Loucy (cell line): ENCODE results near the gene MEIKIN.

Source experiments
- H2AFZ ChIP-seq: fragments of 200-600 bp; sonication (generic); 2 replicates; pipeline ENCODE4 v1.6.0; 2016; ENCODE audit warnings: antibody characterized with exemption, mild to moderate bottlenecking, low read length, moderate library complexity
- H3F3A ChIP-seq: fragments of 200-600 bp; 2 replicates; pipeline ENCODE4 v1.6.0; 2016; ENCODE audit warnings: antibody characterized with exemption, low read depth, mild to moderate bottlenecking
- H3K27me3 ChIP-seq: fragments of 200-600 bp; sonication (generic); 2 replicates; pipeline ENCODE4 v1.6.1; 2014; ENCODE audit warnings: low read length, mild to moderate bottlenecking; ENCODE audit not compliant: insufficient read depth, poor library complexity, severe bottlenecking
- H3K36me3 ChIP-seq: fragments of 200-600 bp; sonication (generic); 2 replicates; pipeline ENCODE4 v1.6.1; 2016; ENCODE audit warnings: low read length; ENCODE audit not compliant: insufficient read depth
- H3K4me1 ChIP-seq: fragments of 200-600 bp; sonication (generic); 2 replicates; pipeline ENCODE4 v1.5.1; 2014; ENCODE audit warnings: low read length, mild to moderate bottlenecking; ENCODE audit not compliant: insufficient read depth, poor library complexity, severe bottlenecking
- H3K4me2 ChIP-seq: fragments of 200-600 bp; sonication (generic); 2 replicates; pipeline ENCODE4 v1.6.0; 2014; ENCODE audit warnings: antibody characterized with exemption, low read length, low read depth, mild to moderate bottlenecking; ENCODE audit not compliant: poor library complexity, severe bottlenecking
- H3K4me3 ChIP-seq: fragments of 200-600 bp; sonication (generic); 2 replicates; pipeline ENCODE4 v1.5.1; 2014; ENCODE audit warnings: low read length, mild to moderate bottlenecking, mixed read lengths; ENCODE audit not compliant: poor library complexity, severe bottlenecking
- H3K79me2 ChIP-seq: fragments of 200-600 bp; sonication (generic); 2 replicates; pipeline ENCODE4 v1.6.1; 2014; ENCODE audit warnings: low read length; ENCODE audit not compliant: insufficient read depth
- H3K9ac ChIP-seq: fragments of 200-600 bp; sonication (generic); 2 replicates; pipeline ENCODE4 v1.6.0; 2014; ENCODE audit warnings: mild to moderate bottlenecking, low read depth, low read length, moderate library complexity; ENCODE audit not compliant: poor library complexity, severe bottlenecking
- H3K9me2 ChIP-seq: fragments of 200-600 bp; sonication (generic); replicated peaks from 2 replicates; pipeline ENCODE4 v1.6.1; 2016; ENCODE audit warnings: low read depth, low read length, mixed read lengths
- H3K9me3 ChIP-seq: fragments of 200-600 bp; sonication (generic); 2 replicates; pipeline ENCODE4 v1.6.1; 2014; ENCODE audit warnings: mild to moderate bottlenecking, antibody characterized with exemption, low read length, low read depth; ENCODE audit not compliant: insufficient read depth
- H4K20me1 ChIP-seq: fragments of 200-600 bp; sonication (generic); 2 replicates; pipeline ENCODE4 v1.6.0; 2014; ENCODE audit warnings: antibody characterized with exemption, low read length, mild to moderate bottlenecking; ENCODE audit not compliant: insufficient read depth, poor library complexity, severe bottlenecking
- EZH2phosphoT487 ChIP-seq: fragments of 200-600 bp; IDR thresholded peaks from 2 replicates; pipeline ENCODE4 v1.6.1; 2018; ENCODE audit warnings: antibody characterized with exemption, mild to moderate bottlenecking, moderate library complexity, borderline replicate concordance
- TF ChIP-seq, protein P1 (sequence below): fragments of 200-600 bp; sonication (generic); conservative IDR thresholded peaks from 2 replicates; pipeline ENCODE4 v1.5.1; 2014; ENCODE audit warnings: mild to moderate bottlenecking, antibody characterized with exemption, low read length

MEIKIN gene

DNA sequence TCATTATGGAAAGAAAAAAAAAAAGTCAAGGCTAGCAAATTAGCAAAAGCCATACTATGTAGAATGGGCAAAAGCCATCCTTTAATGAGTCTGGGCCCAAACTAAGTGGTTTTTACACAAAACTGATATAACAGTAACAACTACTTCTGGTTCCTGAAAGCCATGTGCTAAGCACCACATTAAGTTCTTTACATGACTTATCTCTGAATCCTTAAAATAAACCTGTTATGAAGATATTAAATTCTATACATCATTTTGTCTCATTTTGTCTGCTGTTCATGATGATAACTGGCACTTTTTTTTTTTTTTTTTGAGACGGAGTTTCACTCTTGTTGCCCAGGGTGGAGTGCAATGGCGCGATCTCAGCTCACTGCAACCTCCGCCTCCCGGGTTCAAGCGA is 153.6 kb downstream of the MEIKIN start:
- no peak overlapping the region for H2AFZ ChIP-seq
- H4K20me1 ChIP-seq = peaks cover 42% of the 10 kb centered on the region
- TF ChIP-seq EZH2phosphoT487 = no peak
- TF ChIP-seq, protein P1, sequence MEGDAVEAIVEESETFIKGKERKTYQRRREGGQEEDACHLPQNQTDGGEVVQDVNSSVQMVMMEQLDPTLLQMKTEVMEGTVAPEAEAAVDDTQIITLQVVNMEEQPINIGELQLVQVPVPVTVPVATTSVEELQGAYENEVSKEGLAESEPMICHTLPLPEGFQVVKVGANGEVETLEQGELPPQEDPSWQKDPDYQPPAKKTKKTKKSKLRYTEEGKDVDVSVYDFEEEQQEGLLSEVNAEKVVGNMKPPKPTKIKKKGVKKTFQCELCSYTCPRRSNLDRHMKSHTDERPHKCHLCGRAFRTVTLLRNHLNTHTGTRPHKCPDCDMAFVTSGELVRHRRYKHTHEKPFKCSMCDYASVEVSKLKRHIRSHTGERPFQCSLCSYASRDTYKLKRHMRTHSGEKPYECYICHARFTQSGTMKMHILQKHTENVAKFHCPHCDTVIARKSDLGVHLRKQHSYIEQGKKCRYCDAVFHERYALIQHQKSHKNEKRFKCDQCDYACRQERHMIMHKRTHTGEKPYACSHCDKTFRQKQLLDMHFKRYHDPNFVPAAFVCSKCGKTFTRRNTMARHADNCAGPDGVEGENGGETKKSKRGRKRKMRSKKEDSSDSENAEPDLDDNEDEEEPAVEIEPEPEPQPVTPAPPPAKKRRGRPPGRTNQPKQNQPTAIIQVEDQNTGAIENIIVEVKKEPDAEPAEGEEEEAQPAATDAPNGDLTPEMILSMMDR = no peak
- peaks cover 95% of the 10 kb centered on the region for H3K79me2 ChIP-seq
- no peaks in the 10 kb centered on the region for H3K9me2 ChIP-seq
- peak overlapping the region; percentile 74 for H3K4me2 ChIP-seq
- peaks cover 40% of the 10 kb centered on the region for H3K4me1 ChIP-seq
- H3K9me3 ChIP-seq = no peaks in the 10 kb centered on the region
- H3K36me3 ChIP-seq = no peaks in the 10 kb centered on the region
- no peaks in the 10 kb centered on the region for H3K27me3 ChIP-seq
- no peaks in the 10 kb centered on the region for H3F3A ChIP-seq
- H3K4me3 ChIP-seq = peak overlapping the region; percentile 44
- no peak overlapping the region for H3K9ac ChIP-seq

DNA sequence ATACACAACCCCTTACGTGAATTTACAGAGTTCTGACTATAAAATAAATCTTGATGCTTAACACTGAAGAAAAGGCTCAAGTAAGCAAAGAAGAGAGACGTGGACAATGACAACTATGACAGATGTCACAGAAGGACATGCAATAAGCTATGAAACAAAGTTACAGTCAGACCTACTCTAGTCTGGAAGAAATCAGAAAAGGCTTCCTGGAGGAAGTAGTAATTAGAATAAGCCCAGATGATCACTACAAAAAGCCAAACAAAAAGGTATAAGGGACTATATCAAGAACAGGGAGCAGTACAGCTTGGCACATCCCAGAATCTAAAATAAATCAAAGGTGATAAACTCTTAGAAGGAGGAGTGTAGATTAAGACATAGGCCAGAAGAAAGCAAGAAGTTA is 154.9 kb downstream of the MEIKIN start:
- H3K4me1 ChIP-seq = peaks cover 40% of the 10 kb centered on the region
- TF ChIP-seq EZH2phosphoT487 = no peak
- TF ChIP-seq, protein P1 = no peak
- no peaks in the 10 kb centered on the region for H3K27me3 ChIP-seq
- peaks cover 94% of the 10 kb centered on the region for H3K79me2 ChIP-seq
- no peaks in the 10 kb centered on the region for H3K9me3 ChIP-seq
- H3K4me3 ChIP-seq = peak overlapping the region; percentile 44
- peak overlapping the region; percentile 74 for H3K4me2 ChIP-seq
- H2AFZ ChIP-seq = no peak overlapping the region
- H3K9me2 ChIP-seq = no peaks in the 10 kb centered on the region
- peaks cover 44% of the 10 kb centered on the region for H4K20me1 ChIP-seq
- H3F3A ChIP-seq = no peaks in the 10 kb centered on the region
- no peaks in the 10 kb centered on the region for H3K36me3 ChIP-seq
- H3K9ac ChIP-seq = no peak overlapping the region

- Histone ChIP-seq H3K79me2 (peaks cover 91% of the 10 kb centered on the region), H3K9me2 (no peaks in the 10 kb centered on the region), H3K4me3 (peak overlapping the region; percentile 21), H3F3A (no peaks in the 10 kb centered on the region), H3K36me3 (no peaks in the 10 kb centered on the region), H3K4me1 (peaks cover 35% of the 10 kb centered on the region), H3K9ac (no peak overlapping the region), H3K9me3 (no peaks in the 10 kb centered on the region), H2AFZ (no peak overlapping the region), H3K4me2 (peak overlapping the region; percentile 74), H4K20me1 (peaks cover 37% of the 10 kb centered on the region), H3K27me3 (no peaks in the 10 kb centered on the region)
- TF ChIP-seq EZH2phosphoT487 = no peak
- TF ChIP-seq, protein P1 = no peak
Measured at GRCh38 chr5:131789765-131790164, 155.7 kb downstream of the MEIKIN start.
